Kidney (tissue), 14 donors: Measurements from ENCODE around the gene HECW1. TPM values are rescaled to one million over a fixed set of nuclear protein-coding genes. Genes with fewer than 3 reads are reported as not detected.

Source experiments
- DNase-seq, 5 donors: peaks; one replicate each; pipeline ENCODE4 v3.0.0-alpha.2; 2013 to 2020
- FAIRE-seq: peaks from 2 replicates; lab custom pipeline; 2012; peaks lifted over from hg19 to GRCh38; lab: Jason Lieb, UNC
- H3K27ac ChIP-seq, 2 donors: one replicate each; pipeline ENCODE4 v1.7.0; 2013; ENCODE audit warnings: low read depth in 2 of 2, low read length in 2 of 2, inconsistent platforms in 1 of 2
- H3K27me3 ChIP-seq: one replicate; pipeline ENCODE4 v1.7.1; 2013; ENCODE audit warnings: low read length, inconsistent platforms; ENCODE audit not compliant: control insufficient read depth, insufficient read depth
- H3K36me3 ChIP-seq, 3 donors: one replicate each; pipeline versions ENCODE4 v1.7.0 to v1.7.1; 2013; ENCODE audit warnings: low read length in 3 of 3, control low read depth in 1 of 3, inconsistent platforms in 1 of 3; ENCODE audit not compliant: insufficient read depth in 3 of 3, control insufficient read depth in 2 of 3
- H3K4me1 ChIP-seq, 3 donors: one replicate each; pipeline versions ENCODE4 v1.7.0 to v1.7.1; 2013; ENCODE audit warnings: low read length in 3 of 3, inconsistent platforms in 1 of 3, low read depth in 1 of 3; ENCODE audit not compliant: control insufficient read depth in 2 of 3, insufficient read depth in 2 of 3
- H3K4me3 ChIP-seq, 3 donors: one replicate each; pipeline versions ENCODE4 v1.7.0 to v1.8.1; 2013; ENCODE audit warnings: low read length in 3 of 3, control low read depth in 1 of 3, inconsistent platforms in 1 of 3
- H3K9ac ChIP-seq, 3 donors: one replicate each; pipeline versions ENCODE4 v1.7.0 to v1.7.1; 2013; ENCODE audit warnings: low read length in 3 of 3, control low read depth in 1 of 3, inconsistent platforms in 1 of 3
- H3K9me3 ChIP-seq, 3 donors: one replicate each; pipeline versions ENCODE4 v1.7.0 to v1.7.1; 2013; ENCODE audit warnings: low read length in 3 of 3, control low read depth in 1 of 3, inconsistent platforms in 1 of 3; ENCODE audit not compliant: control insufficient read depth in 2 of 3, insufficient read depth in 1 of 3
- CTCF ChIP-seq: IDR thresholded peaks from 3 replicates; pipeline ENCODE4 v1.5.1; 2012; ENCODE audit warnings: mild to moderate bottlenecking, moderate library complexity, borderline replicate concordance; ENCODE audit not compliant: insufficient read depth; ENCODE audit errors: extremely low read depth
- intact Hi-C: fragments of 100-400 bp; cut with DNase I; formaldehyde crosslinking; loops from one replicate; pipeline ENCODE4 v1.11.1; 2022
- microRNA-seq: library from miRNA; unstranded; fragments of <30 nt; microRNA quantifications from one replicate; pipeline ENCODE4 v1.2.0, GENCODE V29; 2020
- polyA plus RNA-seq: library from polyadenylated mRNA; stranded (reverse); fragments of 350-450 nt; fragmentation: Illumina TruSeq; extraction: RNeasy Lipid Tissue Mini Kit (QIAGEN cat#74804); gene quantifications from one replicate; pipeline ENCODE4 v1.2.3, GENCODE V29; 2014; ENCODE audit warnings: low read depth, low replicate concordance; ENCODE audit not compliant: insufficient read depth
- total RNA-seq: library from RNA; stranded (reverse); fragmentation: NEBNext Ultra II Directional; extraction: Animal tissue kit (Norgen Biotek cat#: 25700); gene quantifications from one replicate; pipeline ENCODE4 v1.2.1, GENCODE V29; 2021
- donor health status: control.
- donor health status: control.
- donor health status: control.
- donor health status: control.
- donor health status: control.
- donor health status: DM: yes; HTN: yes; CAD: no.
- donor health status: Normal renal cell carcinoma (clear cell type).

HECW1 gene
- total and polyA plus RNA-seq, 2 donors from 2014 or later = 0.50 to 7.5 TPM

DNA sequence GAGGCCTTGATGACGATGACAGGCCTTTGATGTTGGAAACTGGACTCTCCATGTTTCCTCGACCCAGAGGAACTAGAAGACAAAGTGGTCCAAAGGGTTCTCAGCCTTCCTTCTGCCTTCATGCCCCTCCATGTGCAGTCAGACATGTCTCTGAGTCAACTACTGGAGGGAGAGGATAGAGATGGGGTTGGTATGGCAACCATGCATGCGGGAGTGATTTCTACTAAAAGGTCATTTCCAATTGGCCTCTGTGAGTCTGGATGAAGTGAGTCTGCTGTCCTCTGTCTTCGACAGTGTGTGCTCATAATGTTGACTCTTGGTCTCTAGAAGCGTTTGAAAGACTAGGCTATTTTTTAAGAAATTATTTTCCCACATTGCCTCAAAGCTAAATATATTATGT lies 499.7 kb downstream of the HECW1 start:
- H3K9ac ChIP-seq = no peak overlapping the region
- H3K9me3 ChIP-seq = no peaks in the 10 kb centered on the region
- no peak for TF ChIP-seq CTCF
- no peaks in the 10 kb centered on the region for H3K27me3 ChIP-seq
- no peak overlapping the region for H3K4me3 ChIP-seq
- FAIRE-seq (no peak), DNase-seq (no peak)
- H3K27ac ChIP-seq = no peak overlapping the region
- H3K4me1 ChIP-seq = peaks cover 0 to 2% (median 0%) of the 10 kb centered on the region in 3 donors
- intact Hi-C loops = no loop called here
- H3K36me3 ChIP-seq = peaks cover 0 to 4% (median 3%) of the 10 kb centered on the region in 3 donors

- H3K36me3 ChIP-seq = peaks cover 0 to 6% (median 4%) of the 10 kb centered on the region in 3 donors
- FAIRE-seq = no peak
- H3K27me3 ChIP-seq = no peaks in the 10 kb centered on the region
- H3K4me1 ChIP-seq = peaks cover 0 to 2% (median 0%) of the 10 kb centered on the region in 3 donors
- no peaks in the 10 kb centered on the region for H3K9me3 ChIP-seq
- no peak for DNase-seq
- TF ChIP-seq CTCF = no peak
- intact Hi-C loops = no loop called here
- no peak overlapping the region for H3K4me3 ChIP-seq
- H3K27ac ChIP-seq = no peak overlapping the region
- no peak overlapping the region for H3K9ac ChIP-seq
These were observed 500.4 kb downstream of the HECW1 start for GRCh38 chr7:43612599-43613589.

Small RNA genes lying within 50 kb of the gene (microRNA-seq; reads per million reads assigned to microRNA genes)
- gene MIR3943 = not detected

Other genes starting within 250 kb of the HECW1 start
- gene C7orf25, start 200.6 kb upstream of the HECW1 start, total RNA-seq = 6.6 TPM
- gene C7orf25, start 200.6 kb upstream of the HECW1 start, polyA plus RNA-seq = 2.4 TPM
- 60.5 TPM for gene PSMA2, start 180.5 kb upstream of the HECW1 start, total RNA-seq
- gene PSMA2, start 180.5 kb upstream of the HECW1 start, polyA plus RNA-seq = 202 TPM
- 45.8 TPM for gene MRPL32, start 180.3 kb upstream of the HECW1 start, total RNA-seq
- 101 TPM for gene MRPL32, start 180.3 kb upstream of the HECW1 start, polyA plus RNA-seq